Lower leg skin (tissue), 3 donors: ENCODE measurements around the gene SIRT2.

Experiments used
- CTCF ChIP-seq, 3 donors: fragments of 450-650 bp; IDR thresholded peaks; one replicate each; pipeline ENCODE4 v1.5.1; 2016; ENCODE audit warnings: antibody characterized with exemption in 3 of 3, mild to moderate bottlenecking in 3 of 3, moderate library complexity in 2 of 3
- POLR2A ChIP-seq, 2 donors: fragments of 450-650 bp; IDR thresholded peaks; one replicate each; pipeline ENCODE4 v1.6.1; 2016 to 2017; ENCODE audit warnings: antibody characterized with exemption in 2 of 2, mild to moderate bottlenecking in 1 of 2, moderate library complexity in 1 of 2

- TF ChIP-seq CTCF (IDR thresholded peaks at IDR 0.05) = no peak
- no peak for TF ChIP-seq POLR2A (IDR thresholded peaks at IDR 0.05)
Observed at GRCh38 chr19:38848299-38849146, 50.9 kb downstream of the SIRT2 start.
